ENCODE measurements around the gene NADK.
"Not testable (repeated sequence)": the region's sequence is repeated elsewhere in the genome, so short reads cannot be mapped to it uniquely, and the experiment has no call there.

Gene NADK

GRCh38 chr1:1732381-1732780 lies 45.9 kb downstream of the NADK start:
- Histone ChIP-seq H3K9me3 (replicated peaks in 1 of 2; ENCODE audit: control insufficient read depth in 2 of 2, insufficient read depth in 1 of 2, low read depth in 1 of 2, low read length in 2 of 2) (no peaks in the 10 kb centered on the region), H2BK120ac (ENCODE audit: low read depth, low read length) (no peak overlapping the region), H3K4me1 (ENCODE audit: control insufficient read depth in 2 of 2, insufficient read depth in 1 of 2, low read depth in 1 of 2, low read length in 2 of 2) (no peaks in the 10 kb centered on the region), H3K27me3 (ENCODE audit: control insufficient read depth in 3 of 3, insufficient read depth in 3 of 3, low read depth in 1 of 3, low read length in 3 of 3) (no peaks in the 10 kb centered on the region), H4K91ac (ENCODE audit: low read depth, low read length, poor library complexity) (no peak overlapping the region), H2BK12ac (ENCODE audit: low read length) (no peak overlapping the region), H3K27ac (replicated peaks; ENCODE audit: low read length) (no peak overlapping the region), H2AFZ (ENCODE audit: low read length) (no peak overlapping the region), H3K18ac (ENCODE audit: low read length) (no peak overlapping the region), H3K36me3 (replicated peaks in 1 of 2; ENCODE audit: control insufficient read depth in 2 of 2, insufficient read depth in 2 of 2, low read length in 2 of 2) (peaks cover 7 to 49% of the 10 kb centered on the region in 2 donors), H4K8ac (ENCODE audit: low read depth, low read length) (no peak overlapping the region), H2BK15ac (ENCODE audit: low read length) (no peak overlapping the region), H2AK5ac (ENCODE audit: low read depth, low read length) (no peak overlapping the region), H3K4me2 (ENCODE audit: insufficient read depth, low read length, poor library complexity, severe bottlenecking) (no peak overlapping the region), H3K4me3 (ENCODE audit: low read length in 2 of 2) (peak overlapping the region in 1 of 2 donors; percentile 34), H3K4ac (ENCODE audit: low read length) (no peak overlapping the region), H3K79me1 (ENCODE audit: low read depth, low read length) (peaks cover 2% of the 10 kb centered on the region), H3K23ac (ENCODE audit: low read depth, low read length, poor library complexity) (no peak overlapping the region), H2BK5ac (ENCODE audit: low read length) (no peak overlapping the region), H3K14ac (ENCODE audit: low read length) (no peak overlapping the region), H3K9ac (ENCODE audit: low read depth, low read length, poor library complexity) (no peak overlapping the region)
- no CpG with 5 or more reads among the region's 17 CpGs for WGBS, 2 donors (ENCODE audit: extremely low coverage in 2 of 2, insufficient read length in 2 of 2, insufficient replicate concordance in 1 of 2)
- no peak for DNase-seq (ENCODE audit: low spot score)

DNA sequence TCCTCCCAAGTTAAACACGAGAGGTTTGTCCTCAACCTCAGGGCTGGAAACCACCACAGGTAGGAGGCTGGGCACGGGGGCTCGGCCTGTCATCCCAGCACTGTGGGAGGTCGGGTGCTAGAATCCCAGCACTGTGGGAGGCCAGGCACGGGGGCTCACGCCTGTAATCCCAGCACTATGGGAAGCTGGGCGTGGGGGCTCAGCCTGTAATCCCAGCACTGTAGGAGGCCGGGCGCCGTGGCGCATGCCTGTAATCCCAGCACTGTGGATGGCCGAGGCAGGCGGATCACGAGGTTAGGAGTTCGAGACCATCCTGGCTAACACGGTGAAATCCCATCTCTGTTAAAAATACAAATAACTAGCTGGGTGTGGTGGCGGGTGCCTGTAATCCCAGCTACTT lies 47.4 kb downstream of the NADK start:
- Histone ChIP-seq H3K79me1 (ENCODE audit: low read depth, low read length) (peaks cover 2% of the 10 kb centered on the region), H2BK120ac (ENCODE audit: low read depth, low read length) (no peak overlapping the region), H3K18ac (ENCODE audit: low read length) (no peak overlapping the region), H3K23ac (ENCODE audit: low read depth, low read length, poor library complexity) (no peak overlapping the region), H3K9me3 (replicated peaks in 1 of 2; ENCODE audit: control insufficient read depth in 2 of 2, insufficient read depth in 1 of 2, low read depth in 1 of 2, low read length in 2 of 2) (no peaks in the 10 kb centered on the region), H4K8ac (ENCODE audit: low read depth, low read length) (no peak overlapping the region), H3K4ac (ENCODE audit: low read length) (no peak overlapping the region), H2BK15ac (ENCODE audit: low read length) (no peak overlapping the region), H3K27ac (replicated peaks; ENCODE audit: low read length) (no peak overlapping the region), H2BK5ac (ENCODE audit: low read length) (no peak overlapping the region), H2AFZ (ENCODE audit: low read length) (no peak overlapping the region), H3K4me3 (ENCODE audit: low read length in 2 of 2) (no peak overlapping the region), H3K4me1 (ENCODE audit: control insufficient read depth in 2 of 2, insufficient read depth in 1 of 2, low read depth in 1 of 2, low read length in 2 of 2) (no peaks in the 10 kb centered on the region), H3K4me2 (ENCODE audit: insufficient read depth, low read length, poor library complexity, severe bottlenecking) (no peak overlapping the region), H3K9ac (ENCODE audit: low read depth, low read length, poor library complexity) (peak overlapping the region; percentile 72), H3K14ac (ENCODE audit: low read length) (no peak overlapping the region), H3K36me3 (replicated peaks in 1 of 2; ENCODE audit: control insufficient read depth in 2 of 2, insufficient read depth in 2 of 2, low read length in 2 of 2) (peaks cover 7 to 47% of the 10 kb centered on the region in 2 donors), H4K91ac (ENCODE audit: low read depth, low read length, poor library complexity) (no peak overlapping the region), H3K27me3 (ENCODE audit: control insufficient read depth in 3 of 3, insufficient read depth in 3 of 3, low read depth in 1 of 3, low read length in 3 of 3) (no peaks in the 10 kb centered on the region), H2AK5ac (ENCODE audit: low read depth, low read length) (no peak overlapping the region), H2BK12ac (ENCODE audit: low read length) (no peak overlapping the region)
- DNase-seq (ENCODE audit: low spot score), result no peak
- WGBS, 2 donors (ENCODE audit: extremely low coverage in 2 of 2, insufficient read length in 2 of 2, insufficient replicate concordance in 1 of 2), result no CpG with 5 or more reads among the region's 17 CpGs

DNA sequence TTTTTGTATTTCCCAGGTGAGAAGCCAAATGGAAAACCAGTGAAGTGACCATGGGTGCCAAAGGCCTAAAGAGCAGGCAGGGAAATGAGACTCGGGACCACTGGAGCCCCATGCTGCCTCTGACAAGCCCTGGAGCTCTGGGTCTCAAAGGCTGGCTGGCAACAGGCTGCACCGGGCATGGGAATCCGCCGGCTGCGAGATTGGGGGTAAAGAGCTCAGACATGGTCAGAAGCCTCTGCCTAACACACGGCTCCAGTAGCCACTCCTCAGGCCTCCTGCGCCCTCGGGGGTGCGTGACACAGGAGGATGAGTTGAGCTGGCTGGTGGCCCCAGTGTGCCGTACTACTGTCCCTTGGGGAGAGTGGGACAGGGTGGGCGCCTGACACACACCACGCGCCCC lies 48.0 kb downstream of the NADK start:
- not testable (repeated sequence) for H3K18ac ChIP-seq (ENCODE audit: low read length); H3K4me2 ChIP-seq (ENCODE audit: insufficient read depth, low read length, poor library complexity, severe bottlenecking); DNase-seq (ENCODE audit: low spot score); H3K14ac ChIP-seq (ENCODE audit: low read length); H2BK5ac ChIP-seq (ENCODE audit: low read length); H2BK15ac ChIP-seq (ENCODE audit: low read length); H2AFZ ChIP-seq (ENCODE audit: low read length); H3K23ac ChIP-seq (ENCODE audit: low read depth, low read length, poor library complexity); H2BK120ac ChIP-seq (ENCODE audit: low read depth, low read length); H4K91ac ChIP-seq (ENCODE audit: low read depth, low read length, poor library complexity); H2AK5ac ChIP-seq (ENCODE audit: low read depth, low read length); H3K4me1 ChIP-seq (ENCODE audit: control insufficient read depth in 2 of 2, insufficient read depth in 1 of 2, low read depth in 1 of 2, low read length in 2 of 2); H3K27me3 ChIP-seq (ENCODE audit: control insufficient read depth in 3 of 3, insufficient read depth in 3 of 3, low read depth in 1 of 3, low read length in 3 of 3); H3K4ac ChIP-seq (ENCODE audit: low read length); H3K79me1 ChIP-seq (ENCODE audit: low read depth, low read length); H4K8ac ChIP-seq (ENCODE audit: low read depth, low read length); H2BK12ac ChIP-seq (ENCODE audit: low read length); H3K9ac ChIP-seq (ENCODE audit: low read depth, low read length, poor library complexity); H3K4me3 ChIP-seq (ENCODE audit: low read length in 2 of 2); H3K9me3 ChIP-seq (replicated peaks in 1 of 2; ENCODE audit: control insufficient read depth in 2 of 2, insufficient read depth in 1 of 2, low read depth in 1 of 2, low read length in 2 of 2); H3K27ac ChIP-seq (replicated peaks; ENCODE audit: low read length)
- no CpG with 5 or more reads among the region's 13 CpGs for WGBS, 2 donors (ENCODE audit: extremely low coverage in 2 of 2, insufficient read length in 2 of 2, insufficient replicate concordance in 1 of 2)
- peaks cover 7 to 45% of the 10 kb centered on the region in 2 donors for H3K36me3 ChIP-seq (replicated peaks in 1 of 2; ENCODE audit: control insufficient read depth in 2 of 2, insufficient read depth in 2 of 2, low read length in 2 of 2)

GRCh38 chr1:1729116-1729816 lies 49.0 kb downstream of the NADK start:
- not testable (repeated sequence) for H2BK15ac ChIP-seq (ENCODE audit: low read length); H2BK120ac ChIP-seq (ENCODE audit: low read depth, low read length); H3K4me3 ChIP-seq (ENCODE audit: low read length in 2 of 2); H3K27me3 ChIP-seq (ENCODE audit: control insufficient read depth in 3 of 3, insufficient read depth in 3 of 3, low read depth in 1 of 3, low read length in 3 of 3); H4K8ac ChIP-seq (ENCODE audit: low read depth, low read length); DNase-seq (ENCODE audit: low spot score); H2AK5ac ChIP-seq (ENCODE audit: low read depth, low read length); H3K18ac ChIP-seq (ENCODE audit: low read length); H3K9me3 ChIP-seq (replicated peaks in 1 of 2; ENCODE audit: control insufficient read depth in 2 of 2, insufficient read depth in 1 of 2, low read depth in 1 of 2, low read length in 2 of 2); H3K23ac ChIP-seq (ENCODE audit: low read depth, low read length, poor library complexity); H3K9ac ChIP-seq (ENCODE audit: low read depth, low read length, poor library complexity); H3K14ac ChIP-seq (ENCODE audit: low read length); H2BK5ac ChIP-seq (ENCODE audit: low read length); H3K79me1 ChIP-seq (ENCODE audit: low read depth, low read length); H2AFZ ChIP-seq (ENCODE audit: low read length); H2BK12ac ChIP-seq (ENCODE audit: low read length); H3K27ac ChIP-seq (replicated peaks; ENCODE audit: low read length); H3K4me2 ChIP-seq (ENCODE audit: insufficient read depth, low read length, poor library complexity, severe bottlenecking); H3K4ac ChIP-seq (ENCODE audit: low read length); H4K91ac ChIP-seq (ENCODE audit: low read depth, low read length, poor library complexity); H3K4me1 ChIP-seq (ENCODE audit: control insufficient read depth in 2 of 2, insufficient read depth in 1 of 2, low read depth in 1 of 2, low read length in 2 of 2)
- no CpG with 5 or more reads among the region's 18 CpGs for WGBS, 2 donors (ENCODE audit: extremely low coverage in 2 of 2, insufficient read length in 2 of 2, insufficient replicate concordance in 1 of 2)
- H3K36me3 ChIP-seq (replicated peaks in 1 of 2; ENCODE audit: control insufficient read depth in 2 of 2, insufficient read depth in 2 of 2, low read length in 2 of 2), result peaks cover 7 to 38% of the 10 kb centered on the region in 2 donors

Data from neuronal stem cell (in vitro differentiated cells).